Effector memory CD4-positive, alpha-beta T cell (primary cell): ENCODE data around the gene TRIM61.
"Not testable (repeated sequence)": the region's sequence is repeated elsewhere in the genome, so short reads cannot be mapped to it uniquely, and the experiment has no call there.

Experiments
- DNase-seq, 3 donors: peaks; one replicate each; pipeline ENCODE4 v3.0.0-alpha.2; 2020
- H3K27ac ChIP-seq: 2 replicates; pipeline ENCODE4 v1.7.0; 2013; ENCODE audit warnings: mild to moderate bottlenecking, low read length, moderate library complexity; ENCODE audit not compliant: insufficient read depth, poor library complexity, severe bottlenecking
- H3K27me3 ChIP-seq: replicated peaks from 2 replicates; pipeline ENCODE4 v1.7.0; 2013; ENCODE audit warnings: mild to moderate bottlenecking, low read length; ENCODE audit not compliant: insufficient read depth, control insufficient read depth, poor library complexity, severe bottlenecking
- H3K36me3 ChIP-seq: 2 replicates; pipeline ENCODE4 v1.7.0; 2013; ENCODE audit warnings: mild to moderate bottlenecking, low read length, moderate library complexity; ENCODE audit not compliant: control insufficient read depth, insufficient read depth
- H3K4me1 ChIP-seq: 2 replicates; pipeline ENCODE4 v1.7.0; 2013; ENCODE audit warnings: low read length, mild to moderate bottlenecking; ENCODE audit not compliant: control insufficient read depth, insufficient read depth, poor library complexity, severe bottlenecking
- H3K4me3 ChIP-seq: 2 replicates; pipeline ENCODE4 v1.7.0; 2013; ENCODE audit warnings: low read length, low read depth, mild to moderate bottlenecking; ENCODE audit not compliant: insufficient read depth, poor library complexity, severe bottlenecking
- H3K9me3 ChIP-seq: 2 replicates; pipeline ENCODE4 v1.7.0; 2013; ENCODE audit warnings: mild to moderate bottlenecking, low read length, moderate library complexity; ENCODE audit not compliant: control insufficient read depth

Gene TRIM61

GRCh38 chr4:164943192-164943591 is 34.3 kb downstream of the TRIM61 start:
- Histone ChIP-seq H3K4me3 (no peak overlapping the region), H3K27me3 (peaks cover 3% of the 10 kb centered on the region), H3K27ac (no peak overlapping the region), H3K4me1 (no peaks in the 10 kb centered on the region), H3K36me3 (no peaks in the 10 kb centered on the region), H3K9me3 (no peaks in the 10 kb centered on the region)
- DNase-seq, result no peak

GRCh38 chr4:164937576-164938270 is 39.7 kb downstream of the TRIM61 start:
- H3K4me3 ChIP-seq, result no peak overlapping the region
- peaks cover 3% of the 10 kb centered on the region for H3K27me3 ChIP-seq
- H3K4me1 ChIP-seq, result no peaks in the 10 kb centered on the region
- no peak for DNase-seq
- H3K9me3 ChIP-seq, result no peaks in the 10 kb centered on the region
- no peaks in the 10 kb centered on the region for H3K36me3 ChIP-seq
- H3K27ac ChIP-seq, result no peak overlapping the region

- not testable (repeated sequence) for H3K4me1 ChIP-seq, H3K9me3 ChIP-seq, H3K27ac ChIP-seq, H3K27me3 ChIP-seq, H3K36me3 ChIP-seq, DNase-seq, H3K4me3 ChIP-seq
These were observed 41.4 kb downstream of the TRIM61 start for GRCh38 chr4:164935865-164936606.

- DNase-seq, result no peak
- no peaks in the 10 kb centered on the region for H3K4me1 ChIP-seq
- H3K36me3 ChIP-seq, result no peaks in the 10 kb centered on the region
- no peaks in the 10 kb centered on the region for H3K9me3 ChIP-seq
- no peak overlapping the region for H3K27ac ChIP-seq
- no peak overlapping the region for H3K4me3 ChIP-seq
- peaks cover 3% of the 10 kb centered on the region for H3K27me3 ChIP-seq
These were observed 42.1 kb downstream of the TRIM61 start for GRCh38 chr4:164935363-164935762.

GRCh38 chr4:164933244-164933643 is 44.2 kb downstream of the TRIM61 start:
- H3K27me3 ChIP-seq, result no peaks in the 10 kb centered on the region
- no peak overlapping the region for H3K27ac ChIP-seq
- no peak overlapping the region for H3K4me3 ChIP-seq
- H3K36me3 ChIP-seq, result no peaks in the 10 kb centered on the region
- no peaks in the 10 kb centered on the region for H3K4me1 ChIP-seq
- no peaks in the 10 kb centered on the region for H3K9me3 ChIP-seq
- DNase-seq, result no peak

GRCh38 chr4:164931551-164932324 is 45.7 kb downstream of the TRIM61 start:
- H3K36me3 ChIP-seq, result no peaks in the 10 kb centered on the region
- H3K4me3 ChIP-seq, result no peak overlapping the region
- no peaks in the 10 kb centered on the region for H3K27me3 ChIP-seq
- H3K9me3 ChIP-seq, result no peaks in the 10 kb centered on the region
- H3K4me1 ChIP-seq, result no peaks in the 10 kb centered on the region
- H3K27ac ChIP-seq, result no peak overlapping the region
- no peak for DNase-seq

- Histone ChIP-seq H3K36me3 (no peaks in the 10 kb centered on the region), H3K4me1 (no peaks in the 10 kb centered on the region), H3K27me3 (no peaks in the 10 kb centered on the region), H3K4me3 (no peak overlapping the region), H3K27ac (no peak overlapping the region), H3K9me3 (no peaks in the 10 kb centered on the region)
- DNase-seq, result no peak
These were observed 46.8 kb downstream of the TRIM61 start for GRCh38 chr4:164930647-164931046.

- not testable (repeated sequence) for H3K36me3 ChIP-seq, DNase-seq, H3K4me1 ChIP-seq, H3K9me3 ChIP-seq, H3K27me3 ChIP-seq, H3K4me3 ChIP-seq, H3K27ac ChIP-seq
These were observed 50.4 kb downstream of the TRIM61 start for GRCh38 chr4:164927101-164927500.

- H3K4me3 ChIP-seq, result no peak overlapping the region
- DNase-seq, result no peak
- H3K9me3 ChIP-seq, result no peaks in the 10 kb centered on the region
- no peaks in the 10 kb centered on the region for H3K27me3 ChIP-seq
- no peaks in the 10 kb centered on the region for H3K4me1 ChIP-seq
- no peaks in the 10 kb centered on the region for H3K36me3 ChIP-seq
- no peak overlapping the region for H3K27ac ChIP-seq
These were observed 51.2 kb downstream of the TRIM61 start for GRCh38 chr4:164926301-164926700.
